ENCODE results near the gene COL25A1.

COL25A1 gene

GRCh38 chr4:109231331-109231730 is 71.1 kb downstream of the COL25A1 start:
- Histone ChIP-seq H3K27ac (ENCODE audit: low read depth, low read length) (no peak overlapping the region), H3K4me3 (ENCODE audit: low read depth in 1 of 5, low read length in 5 of 5) (no peak overlapping the region), H3K36me3 (ENCODE audit: control insufficient read depth in 5 of 5, insufficient read depth in 5 of 5, low read length in 5 of 5) (no peaks in the 10 kb centered on the region), H3K4me1 (ENCODE audit: control insufficient read depth in 5 of 5, insufficient read depth in 5 of 5, low read length in 5 of 5) (no peaks in the 10 kb centered on the region), H3K27me3 (ENCODE audit: control insufficient read depth in 5 of 5, insufficient read depth in 4 of 5, low read length in 5 of 5) (no peaks in the 10 kb centered on the region), H3K9ac (ENCODE audit: low read length in 5 of 5) (no peak overlapping the region), H3K9me3 (ENCODE audit: control insufficient read depth in 5 of 5, low read length in 5 of 5) (peaks cover 0 to 3% (median 0%) of the 10 kb centered on the region in 5 donors)

DNA sequence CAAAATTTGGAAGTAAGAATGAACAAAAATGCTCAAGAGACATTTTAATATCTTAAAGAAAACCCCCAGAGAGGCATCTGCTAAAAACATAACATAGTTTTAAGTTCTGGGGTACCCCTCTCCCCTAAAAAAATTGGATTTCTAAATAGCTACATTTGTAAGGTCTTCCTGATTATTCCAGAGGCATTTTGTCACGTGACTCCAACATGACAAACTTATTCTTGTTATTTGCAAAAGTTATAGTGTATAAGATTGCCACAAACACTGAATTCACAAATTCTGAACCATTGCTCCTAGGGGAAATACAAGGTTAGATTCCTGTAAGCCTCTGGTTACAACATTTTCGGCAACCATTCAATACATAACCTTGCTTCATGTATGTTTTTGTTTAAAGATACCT is 73.4 kb downstream of the COL25A1 start:
- H3K27ac ChIP-seq (ENCODE audit: low read depth, low read length) = no peak overlapping the region
- no peaks in the 10 kb centered on the region for H3K4me1 ChIP-seq (ENCODE audit: control insufficient read depth in 5 of 5, insufficient read depth in 5 of 5, low read length in 5 of 5)
- H3K9me3 ChIP-seq (ENCODE audit: control insufficient read depth in 5 of 5, low read length in 5 of 5) = no peaks in the 10 kb centered on the region
- H3K9ac ChIP-seq (ENCODE audit: low read length in 5 of 5) = no peak overlapping the region
- no peaks in the 10 kb centered on the region for H3K36me3 ChIP-seq (ENCODE audit: control insufficient read depth in 5 of 5, insufficient read depth in 5 of 5, low read length in 5 of 5)
- H3K4me3 ChIP-seq (ENCODE audit: low read depth in 1 of 5, low read length in 5 of 5) = no peak overlapping the region
- no peaks in the 10 kb centered on the region for H3K27me3 ChIP-seq (ENCODE audit: control insufficient read depth in 5 of 5, insufficient read depth in 4 of 5, low read length in 5 of 5)

- no peaks in the 10 kb centered on the region for H3K9me3 ChIP-seq (ENCODE audit: control insufficient read depth in 5 of 5, low read length in 5 of 5)
- no peaks in the 10 kb centered on the region for H3K36me3 ChIP-seq (ENCODE audit: control insufficient read depth in 5 of 5, insufficient read depth in 5 of 5, low read length in 5 of 5)
Observed at GRCh38 chr4:109218288-109218687, 84.2 kb downstream of the COL25A1 start.

DNA sequence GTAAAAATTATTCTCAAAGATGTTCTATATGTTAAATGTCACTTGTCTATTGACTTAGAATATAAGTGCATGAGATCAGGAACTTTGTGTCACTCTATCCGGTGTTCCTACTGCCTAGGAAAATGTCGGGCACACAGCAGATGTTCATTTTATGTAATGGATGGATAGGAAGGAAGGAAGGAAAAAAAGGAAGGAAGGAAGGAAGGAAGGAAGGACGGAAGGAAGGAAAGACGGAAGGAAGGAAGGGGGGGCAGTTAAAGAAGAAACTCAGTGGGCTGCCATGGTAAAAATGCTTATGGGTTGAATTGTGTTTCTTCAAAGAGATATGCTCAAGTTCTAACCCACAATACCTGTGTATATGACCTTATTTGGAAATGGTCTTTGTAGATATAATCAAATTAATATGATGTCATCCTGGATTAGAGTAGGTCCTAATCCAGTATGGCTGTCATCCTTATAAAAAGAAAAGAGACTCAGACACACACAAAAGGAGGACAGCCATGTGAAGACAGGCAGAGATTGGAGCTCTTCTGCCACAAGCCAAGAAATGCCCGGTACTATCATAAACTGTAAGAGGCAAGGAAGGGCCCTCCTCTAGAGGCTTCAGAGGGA is 86.3 kb downstream of the COL25A1 start:
- no peak overlapping the region for H3K4me3 ChIP-seq (ENCODE audit: low read depth in 1 of 5, low read length in 5 of 5)
- no peak overlapping the region for H3K27ac ChIP-seq (ENCODE audit: low read depth, low read length)
- no peaks in the 10 kb centered on the region for H3K9me3 ChIP-seq (ENCODE audit: control insufficient read depth in 5 of 5, low read length in 5 of 5)
- no peak overlapping the region for H3K9ac ChIP-seq (ENCODE audit: low read length in 5 of 5)
- H3K4me1 ChIP-seq (ENCODE audit: control insufficient read depth in 5 of 5, insufficient read depth in 5 of 5, low read length in 5 of 5) = peaks cover 0 to 5% (median 0%) of the 10 kb centered on the region in 5 donors
- no peaks in the 10 kb centered on the region for H3K27me3 ChIP-seq (ENCODE audit: control insufficient read depth in 5 of 5, insufficient read depth in 4 of 5, low read length in 5 of 5)
- no peaks in the 10 kb centered on the region for H3K36me3 ChIP-seq (ENCODE audit: control insufficient read depth in 5 of 5, insufficient read depth in 5 of 5, low read length in 5 of 5)

More at GRCh38 chr4:109218288-109218687, 84.2 kb downstream of the COL25A1 start:
- no peaks in the 10 kb centered on the region for H3K27me3 ChIP-seq (ENCODE audit: control insufficient read depth in 5 of 5, insufficient read depth in 4 of 5, low read length in 5 of 5)
- H3K9ac ChIP-seq (ENCODE audit: low read length in 5 of 5) = no peak overlapping the region
- H3K27ac ChIP-seq (ENCODE audit: low read depth, low read length) = no peak overlapping the region
- H3K4me1 ChIP-seq (ENCODE audit: control insufficient read depth in 5 of 5, insufficient read depth in 5 of 5, low read length in 5 of 5) = peaks cover 0 to 5% (median 0%) of the 10 kb centered on the region in 5 donors
- H3K4me3 ChIP-seq (ENCODE audit: low read depth in 1 of 5, low read length in 5 of 5) = no peak overlapping the region

GRCh38 chr4:109215506-109215905 is 87.0 kb downstream of the COL25A1 start:
- Histone ChIP-seq H3K27ac (ENCODE audit: low read depth, low read length) (no peak overlapping the region), H3K9me3 (ENCODE audit: control insufficient read depth in 5 of 5, low read length in 5 of 5) (no peaks in the 10 kb centered on the region), H3K9ac (ENCODE audit: low read length in 5 of 5) (no peak overlapping the region), H3K4me1 (ENCODE audit: control insufficient read depth in 5 of 5, insufficient read depth in 5 of 5, low read length in 5 of 5) (peaks cover 0 to 5% (median 0%) of the 10 kb centered on the region in 5 donors), H3K4me3 (ENCODE audit: low read depth in 1 of 5, low read length in 5 of 5) (no peak overlapping the region), H3K36me3 (ENCODE audit: control insufficient read depth in 5 of 5, insufficient read depth in 5 of 5, low read length in 5 of 5) (no peaks in the 10 kb centered on the region), H3K27me3 (ENCODE audit: control insufficient read depth in 5 of 5, insufficient read depth in 4 of 5, low read length in 5 of 5) (no peaks in the 10 kb centered on the region)

DNA sequence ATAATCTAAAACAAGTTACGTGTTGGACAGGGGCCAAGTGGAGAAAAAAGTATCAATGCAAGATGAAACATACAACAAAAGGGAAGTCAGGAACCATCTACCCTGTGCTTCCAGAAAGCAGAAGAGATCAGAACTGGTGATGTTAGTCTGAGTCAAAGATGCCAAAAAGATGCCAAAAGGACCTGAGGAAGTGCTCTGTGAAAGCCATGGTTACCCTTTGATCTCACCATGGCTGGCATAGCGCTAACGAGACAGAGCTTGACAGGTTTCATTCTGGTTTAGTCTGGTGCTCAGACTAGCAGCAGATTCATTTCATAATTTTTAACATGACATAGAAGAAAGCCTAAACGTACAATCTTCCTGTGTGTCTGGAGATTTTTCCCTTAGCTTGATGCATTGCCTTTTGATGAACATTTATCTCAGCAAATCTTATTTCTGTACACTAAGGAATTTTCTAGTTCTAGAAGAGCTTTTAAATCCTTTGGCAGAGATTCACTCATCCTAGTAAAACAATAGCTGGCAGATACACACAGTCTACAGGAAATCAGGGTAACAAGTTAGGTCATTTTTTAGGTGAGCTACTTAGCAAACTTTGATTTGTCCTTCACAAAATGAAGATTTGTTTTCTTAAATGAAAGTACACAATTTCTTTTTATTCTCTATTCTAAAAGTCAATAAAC is 87.7 kb downstream of the COL25A1 start:
- Histone ChIP-seq H3K4me1 (ENCODE audit: control insufficient read depth in 5 of 5, insufficient read depth in 5 of 5, low read length in 5 of 5) (peaks cover 0 to 5% (median 0%) of the 10 kb centered on the region in 5 donors), H3K36me3 (ENCODE audit: control insufficient read depth in 5 of 5, insufficient read depth in 5 of 5, low read length in 5 of 5) (no peaks in the 10 kb centered on the region), H3K27ac (ENCODE audit: low read depth, low read length) (no peak overlapping the region), H3K9me3 (ENCODE audit: control insufficient read depth in 5 of 5, low read length in 5 of 5) (no peaks in the 10 kb centered on the region), H3K27me3 (ENCODE audit: control insufficient read depth in 5 of 5, insufficient read depth in 4 of 5, low read length in 5 of 5) (no peaks in the 10 kb centered on the region), H3K4me3 (ENCODE audit: low read depth in 1 of 5, low read length in 5 of 5) (no peak overlapping the region), H3K9ac (ENCODE audit: low read length in 5 of 5) (no peak overlapping the region)

DNA sequence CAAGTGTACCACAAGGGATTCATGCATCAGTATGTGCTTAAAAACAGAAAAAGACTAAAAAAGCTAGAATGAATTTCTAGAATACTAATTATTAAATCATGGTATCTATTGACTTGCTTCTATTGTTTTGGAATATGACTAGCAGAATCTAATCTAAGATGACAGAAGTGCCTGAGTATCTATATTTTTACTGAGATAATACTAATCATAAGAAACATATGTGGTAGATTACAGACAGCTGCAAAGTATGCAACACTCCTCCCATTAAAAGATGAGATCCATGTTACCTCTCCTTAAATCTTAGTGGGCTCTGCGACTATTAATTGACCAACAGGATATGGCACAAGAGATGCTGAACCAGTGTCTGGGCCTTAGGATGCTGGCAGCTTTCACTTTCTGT is 89.4 kb downstream of the COL25A1 start:
- no peaks in the 10 kb centered on the region for H3K36me3 ChIP-seq (ENCODE audit: control insufficient read depth in 5 of 5, insufficient read depth in 5 of 5, low read length in 5 of 5)
- H3K9ac ChIP-seq (ENCODE audit: low read length in 5 of 5) = no peak overlapping the region
- H3K4me3 ChIP-seq (ENCODE audit: low read depth in 1 of 5, low read length in 5 of 5) = no peak overlapping the region
- H3K27ac ChIP-seq (ENCODE audit: low read depth, low read length) = no peak overlapping the region
- no peaks in the 10 kb centered on the region for H3K9me3 ChIP-seq (ENCODE audit: control insufficient read depth in 5 of 5, low read length in 5 of 5)
- H3K27me3 ChIP-seq (ENCODE audit: control insufficient read depth in 5 of 5, insufficient read depth in 4 of 5, low read length in 5 of 5) = no peaks in the 10 kb centered on the region
- peaks cover 0 to 5% (median 0%) of the 10 kb centered on the region in 5 donors for H3K4me1 ChIP-seq (ENCODE audit: control insufficient read depth in 5 of 5, insufficient read depth in 5 of 5, low read length in 5 of 5)

- H3K9ac ChIP-seq (ENCODE audit: low read length in 5 of 5) = no peak overlapping the region
- H3K4me3 ChIP-seq (ENCODE audit: low read depth in 1 of 5, low read length in 5 of 5) = no peak overlapping the region
- H3K9me3 ChIP-seq (ENCODE audit: control insufficient read depth in 5 of 5, low read length in 5 of 5) = no peaks in the 10 kb centered on the region
- peaks cover 0 to 5% (median 0%) of the 10 kb centered on the region in 5 donors for H3K4me1 ChIP-seq (ENCODE audit: control insufficient read depth in 5 of 5, insufficient read depth in 5 of 5, low read length in 5 of 5)
- no peak overlapping the region for H3K27ac ChIP-seq (ENCODE audit: low read depth, low read length)
- no peaks in the 10 kb centered on the region for H3K27me3 ChIP-seq (ENCODE audit: control insufficient read depth in 5 of 5, insufficient read depth in 4 of 5, low read length in 5 of 5)
- no peaks in the 10 kb centered on the region for H3K36me3 ChIP-seq (ENCODE audit: control insufficient read depth in 5 of 5, insufficient read depth in 5 of 5, low read length in 5 of 5)
Observed at GRCh38 chr4:109211671-109212070, 90.8 kb downstream of the COL25A1 start.

DNA sequence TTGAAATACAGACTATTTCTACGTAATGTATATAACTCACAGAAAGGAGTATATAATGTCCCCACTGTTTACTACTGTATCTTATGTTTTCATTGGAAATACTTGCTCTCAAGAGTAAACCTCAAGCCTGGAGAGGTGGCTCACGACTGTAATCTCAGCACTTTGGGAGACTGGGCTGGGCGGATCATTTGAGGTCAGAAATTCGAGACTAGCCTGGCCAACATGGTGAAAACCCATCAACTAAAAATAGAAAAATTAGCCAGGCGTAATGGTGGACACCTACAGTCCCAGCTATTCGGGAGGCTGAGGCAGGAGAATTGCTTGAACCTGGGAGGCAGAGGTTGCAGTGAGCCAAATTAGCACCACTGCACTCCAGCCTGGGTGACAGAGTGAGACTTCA is 92.8 kb downstream of the COL25A1 start:
- peaks cover 0 to 1% (median 0%) of the 10 kb centered on the region in 5 donors for H3K4me1 ChIP-seq (ENCODE audit: control insufficient read depth in 5 of 5, insufficient read depth in 5 of 5, low read length in 5 of 5)
- no peak overlapping the region for H3K4me3 ChIP-seq (ENCODE audit: low read depth in 1 of 5, low read length in 5 of 5)
- H3K36me3 ChIP-seq (ENCODE audit: control insufficient read depth in 5 of 5, insufficient read depth in 5 of 5, low read length in 5 of 5) = no peaks in the 10 kb centered on the region
- no peaks in the 10 kb centered on the region for H3K27me3 ChIP-seq (ENCODE audit: control insufficient read depth in 5 of 5, insufficient read depth in 4 of 5, low read length in 5 of 5)
- no peak overlapping the region for H3K9ac ChIP-seq (ENCODE audit: low read length in 5 of 5)
- no peaks in the 10 kb centered on the region for H3K9me3 ChIP-seq (ENCODE audit: control insufficient read depth in 5 of 5, low read length in 5 of 5)
- no peak overlapping the region for H3K27ac ChIP-seq (ENCODE audit: low read depth, low read length)

GRCh38 chr4:109207898-109208297 is 94.6 kb downstream of the COL25A1 start:
- H3K9me3 ChIP-seq (ENCODE audit: control insufficient read depth in 5 of 5, low read length in 5 of 5) = no peaks in the 10 kb centered on the region
- no peaks in the 10 kb centered on the region for H3K36me3 ChIP-seq (ENCODE audit: control insufficient read depth in 5 of 5, insufficient read depth in 5 of 5, low read length in 5 of 5)
- H3K4me3 ChIP-seq (ENCODE audit: low read depth in 1 of 5, low read length in 5 of 5) = no peak overlapping the region
- no peak overlapping the region for H3K9ac ChIP-seq (ENCODE audit: low read length in 5 of 5)
- H3K4me1 ChIP-seq (ENCODE audit: control insufficient read depth in 5 of 5, insufficient read depth in 5 of 5, low read length in 5 of 5) = no peaks in the 10 kb centered on the region
- no peak overlapping the region for H3K27ac ChIP-seq (ENCODE audit: low read depth, low read length)
- H3K27me3 ChIP-seq (ENCODE audit: control insufficient read depth in 5 of 5, insufficient read depth in 4 of 5, low read length in 5 of 5) = no peaks in the 10 kb centered on the region

Measured in subcutaneous abdominal adipose tissue (tissue), 5 donors.